Panc1 (cell line): ENCODE data around the gene WRNIP1. TPM values are rescaled to one million over a fixed set of nuclear protein-coding genes. Genes with fewer than 3 reads are reported as not detected.

Experiments
- ATAC-seq: fragments of 200-7000 bp; cut with Tn5 transposase; 2 replicates; pipeline ENCODE4 v1.9.1; 2020; ENCODE audit warnings: mild to moderate bottlenecking, moderate library complexity
- BruUV-seq: library from RNA; stranded (reverse); fragments of 400-500 nt; replicated peaks from 2 replicates; lab custom pipeline; 2021; lab: Mats Ljungman, UMichigan
- CTCF ChIA-PET: fragments of 300-600 bp; sonication (Branson Sonifier 250); formaldehyde crosslinking; loops from one replicate; lab custom pipeline; 2022; ENCODE audit warnings: antibody characterized with exemption; lab: Charles Lee
- POLR2A ChIA-PET: fragments of 300-600 bp; sonication (Branson Sonifier 250); formaldehyde crosslinking; loops from one replicate; lab custom pipeline; 2022; ENCODE audit warnings: antibody characterized with exemption; lab: Charles Lee
- DNase-seq: peaks from one replicate; pipeline ENCODE4 v3.0.0-alpha.2; 2010; ENCODE audit warnings: low read depth, low spot score
- H3K27ac ChIP-seq: 2 replicates; pipeline ENCODE4 v1.5.1; 2011; ENCODE audit warnings: mild to moderate bottlenecking, low read length, inconsistent platforms
- H3K27me3 ChIP-seq: fragments of 200-500 bp; sonication (Bioruptor generic); 2 replicates; pipeline ENCODE4 v1.6.0; 2014; ENCODE audit warnings: low read length, inconsistent platforms; ENCODE audit not compliant: control insufficient read depth, insufficient read depth
- H3K36me3 ChIP-seq: fragments of 200-500 bp; sonication (Bioruptor generic); 2 replicates; pipeline ENCODE4 v1.5.1; 2014; ENCODE audit warnings: inconsistent platforms, mild to moderate bottlenecking, low read length, moderate library complexity; ENCODE audit not compliant: control insufficient read depth, insufficient read depth
- H3K4me1 ChIP-seq: 2 replicates; pipeline ENCODE4 v1.5.1; 2011; ENCODE audit warnings: inconsistent platforms, mild to moderate bottlenecking, low read length, moderate library complexity; ENCODE audit not compliant: control insufficient read depth, insufficient read depth
- H3K4me3 ChIP-seq, 2 experiments: 2 replicates each; pipeline ENCODE4 v1.5.1; 2011 to 2012; ENCODE audit warnings: low read depth in 2 of 2, low read length in 2 of 2, mild to moderate bottlenecking in 2 of 2, inconsistent platforms in 1 of 2, moderate library complexity in 1 of 2
- H3K9me3 ChIP-seq: fragments of 200-500 bp; sonication (Bioruptor generic); 2 replicates; pipeline ENCODE4 v1.5.1; 2014; ENCODE audit warnings: low read depth, mild to moderate bottlenecking, inconsistent platforms, low read length, moderate library complexity; ENCODE audit not compliant: control insufficient read depth, insufficient read depth
- POLR2AphosphoS5 ChIP-seq: IDR thresholded peaks from 2 replicates; pipeline ENCODE4 v1.6.1; 2012; ENCODE audit warnings: mild to moderate bottlenecking, low read depth, low read length, moderate library complexity
- SIN3A ChIP-seq: IDR thresholded peaks from 2 replicates; pipeline ENCODE4 v1.6.1; 2012; ENCODE audit warnings: low read depth, mild to moderate bottlenecking, low read length, moderate library complexity, borderline replicate concordance; ENCODE audit not compliant: insufficient read depth
- TCF7L2 ChIP-seq: IDR thresholded peaks from 2 replicates; pipeline ENCODE4 v1.6.1; 2011; ENCODE audit warnings: mild to moderate bottlenecking, low read depth, low read length, inconsistent platforms
- in situ Hi-C: cut with HindIII; loops from 2 replicates; pipeline ENCODE4 v1.10.0; 2016; ENCODE audit warnings: low sequenced_read_pairs, low pct_unique_long_range_greater_than_20kb
- intact Hi-C: fragments of 100-400 bp; cut with micrococcal nuclease; formaldehyde crosslinking; loops from one replicate; pipeline ENCODE4 v1.10.0; 2022; ENCODE audit not compliant: unreplicated experiment
- total RNA-seq: library from RNA; stranded (reverse); gene quantifications from one replicate; pipeline ENCODE4 v1.2.1, GENCODE V29; 2021; ENCODE audit not compliant: unreplicated experiment
- TF ChIP-seq, protein P1 (sequence below), 2 experiments: IDR thresholded peaks; 2 replicates each; pipeline ENCODE4 v1.6.1; 2011 to 2012; ENCODE audit warnings: low read depth in 2 of 2, control low read depth in 1 of 2, low read length in 1 of 2, mild to moderate bottlenecking in 1 of 2, moderate library complexity in 1 of 2; ENCODE audit not compliant: insufficient read depth in 1 of 2
- TF ChIP-seq, protein P2 (sequence below): fragments of 450-650 bp; IDR thresholded peaks from 2 replicates; pipeline ENCODE4 v1.5.1; 2017; ENCODE audit warnings: mild to moderate bottlenecking

Gene WRNIP1
- total RNA-seq, 1 experiment from 2014 or later, result 69.1 TPM

DNA sequence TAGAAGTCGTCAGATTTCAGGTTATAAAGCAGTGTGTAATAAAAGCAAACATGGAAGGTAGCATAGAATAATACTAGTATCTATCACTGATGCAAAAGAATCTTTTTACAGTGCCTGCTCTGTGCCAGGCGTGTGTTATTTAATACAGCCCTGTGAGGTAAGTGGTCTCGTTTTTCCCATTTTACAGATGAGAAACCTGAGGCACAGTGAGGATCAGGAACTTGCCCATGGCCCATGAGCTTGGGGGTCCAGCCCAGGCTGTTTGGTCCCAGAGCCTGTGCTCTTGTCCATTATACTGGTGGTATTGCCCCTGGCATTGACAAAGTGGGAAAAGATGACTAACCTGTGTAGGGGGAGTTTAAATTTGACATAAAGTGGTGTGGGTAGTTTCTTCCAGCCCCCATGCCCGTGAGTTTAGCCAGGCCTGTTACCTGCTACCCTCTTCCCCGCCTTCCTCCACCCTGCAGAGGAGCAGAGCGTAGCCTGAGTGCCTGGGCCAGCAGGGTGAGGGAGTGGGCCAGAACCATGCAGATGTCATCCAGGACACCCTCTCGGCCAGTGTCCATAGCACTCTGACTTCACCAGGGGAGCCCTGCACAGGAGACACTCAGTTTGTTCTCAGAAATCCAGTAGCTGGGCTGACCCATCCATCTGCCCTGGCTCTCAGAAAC is 16.6 kb downstream of the WRNIP1 start:
- DNase-seq, result no peak
- CTCF ChIA-PET, result no interaction called here
- no peaks in the 10 kb centered on the region for H3K9me3 ChIP-seq
- no TSS peak for BruUV-seq
- H3K4me1 ChIP-seq, result no peaks in the 10 kb centered on the region
- no peak overlapping the region for H3K27ac ChIP-seq
- peaks cover 10% of the 10 kb centered on the region for H3K36me3 ChIP-seq
- ATAC-seq, result peak; percentile 45; the same call in 1 of the 2 replicates
- TF ChIP-seq POLR2AphosphoS5, result no peak
- TF ChIP-seq SIN3A, result no peak
- TF ChIP-seq, protein P1, sequence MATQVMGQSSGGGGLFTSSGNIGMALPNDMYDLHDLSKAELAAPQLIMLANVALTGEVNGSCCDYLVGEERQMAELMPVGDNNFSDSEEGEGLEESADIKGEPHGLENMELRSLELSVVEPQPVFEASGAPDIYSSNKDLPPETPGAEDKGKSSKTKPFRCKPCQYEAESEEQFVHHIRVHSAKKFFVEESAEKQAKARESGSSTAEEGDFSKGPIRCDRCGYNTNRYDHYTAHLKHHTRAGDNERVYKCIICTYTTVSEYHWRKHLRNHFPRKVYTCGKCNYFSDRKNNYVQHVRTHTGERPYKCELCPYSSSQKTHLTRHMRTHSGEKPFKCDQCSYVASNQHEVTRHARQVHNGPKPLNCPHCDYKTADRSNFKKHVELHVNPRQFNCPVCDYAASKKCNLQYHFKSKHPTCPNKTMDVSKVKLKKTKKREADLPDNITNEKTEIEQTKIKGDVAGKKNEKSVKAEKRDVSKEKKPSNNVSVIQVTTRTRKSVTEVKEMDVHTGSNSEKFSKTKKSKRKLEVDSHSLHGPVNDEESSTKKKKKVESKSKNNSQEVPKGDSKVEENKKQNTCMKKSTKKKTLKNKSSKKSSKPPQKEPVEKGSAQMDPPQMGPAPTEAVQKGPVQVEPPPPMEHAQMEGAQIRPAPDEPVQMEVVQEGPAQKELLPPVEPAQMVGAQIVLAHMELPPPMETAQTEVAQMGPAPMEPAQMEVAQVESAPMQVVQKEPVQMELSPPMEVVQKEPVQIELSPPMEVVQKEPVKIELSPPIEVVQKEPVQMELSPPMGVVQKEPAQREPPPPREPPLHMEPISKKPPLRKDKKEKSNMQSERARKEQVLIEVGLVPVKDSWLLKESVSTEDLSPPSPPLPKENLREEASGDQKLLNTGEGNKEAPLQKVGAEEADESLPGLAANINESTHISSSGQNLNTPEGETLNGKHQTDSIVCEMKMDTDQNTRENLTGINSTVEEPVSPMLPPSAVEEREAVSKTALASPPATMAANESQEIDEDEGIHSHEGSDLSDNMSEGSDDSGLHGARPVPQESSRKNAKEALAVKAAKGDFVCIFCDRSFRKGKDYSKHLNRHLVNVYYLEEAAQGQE (IDR thresholded peaks at IDR 0.05; ENCODE audit: insufficient read depth in 1 of 2, low read depth in 2 of 2, low read length in 1 of 2), result no peak
- TF ChIP-seq, protein P2, sequence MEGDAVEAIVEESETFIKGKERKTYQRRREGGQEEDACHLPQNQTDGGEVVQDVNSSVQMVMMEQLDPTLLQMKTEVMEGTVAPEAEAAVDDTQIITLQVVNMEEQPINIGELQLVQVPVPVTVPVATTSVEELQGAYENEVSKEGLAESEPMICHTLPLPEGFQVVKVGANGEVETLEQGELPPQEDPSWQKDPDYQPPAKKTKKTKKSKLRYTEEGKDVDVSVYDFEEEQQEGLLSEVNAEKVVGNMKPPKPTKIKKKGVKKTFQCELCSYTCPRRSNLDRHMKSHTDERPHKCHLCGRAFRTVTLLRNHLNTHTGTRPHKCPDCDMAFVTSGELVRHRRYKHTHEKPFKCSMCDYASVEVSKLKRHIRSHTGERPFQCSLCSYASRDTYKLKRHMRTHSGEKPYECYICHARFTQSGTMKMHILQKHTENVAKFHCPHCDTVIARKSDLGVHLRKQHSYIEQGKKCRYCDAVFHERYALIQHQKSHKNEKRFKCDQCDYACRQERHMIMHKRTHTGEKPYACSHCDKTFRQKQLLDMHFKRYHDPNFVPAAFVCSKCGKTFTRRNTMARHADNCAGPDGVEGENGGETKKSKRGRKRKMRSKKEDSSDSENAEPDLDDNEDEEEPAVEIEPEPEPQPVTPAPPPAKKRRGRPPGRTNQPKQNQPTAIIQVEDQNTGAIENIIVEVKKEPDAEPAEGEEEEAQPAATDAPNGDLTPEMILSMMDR, result no peak
- H3K4me3 ChIP-seq, result no peak overlapping the region
- in situ Hi-C loops (no loop called here), intact Hi-C loops (no loop called here)
- H3K27me3 ChIP-seq, result no peaks in the 10 kb centered on the region
- POLR2A ChIA-PET, result interaction anchor here (0.6 kb wide), 1 partner anchor 200 kb away, joined by 8 read pairs; no protein-coding TSS in a partner anchor

DNA sequence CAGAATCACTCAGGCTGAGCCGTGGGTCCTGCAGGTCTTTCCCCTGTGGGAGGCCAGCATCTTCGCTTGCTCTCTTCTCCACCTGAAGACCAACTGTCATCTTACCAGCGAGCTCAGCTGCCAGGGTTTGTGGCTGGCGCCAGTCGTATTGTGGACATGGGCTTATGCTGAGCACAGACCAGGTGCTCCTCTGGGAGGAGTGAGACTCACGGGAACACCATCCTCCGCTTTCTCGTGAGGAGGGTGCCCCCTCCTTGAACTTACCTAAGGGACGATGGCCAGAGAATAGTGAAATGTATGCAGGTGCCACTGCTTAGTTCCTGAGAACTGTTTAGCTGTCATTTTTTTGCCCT is 17.1 kb downstream of the WRNIP1 start:
- Histone ChIP-seq H3K27ac (no peak overlapping the region), H3K4me3 (no peak overlapping the region), H3K4me1 (no peaks in the 10 kb centered on the region), H3K27me3 (no peaks in the 10 kb centered on the region), H3K9me3 (no peaks in the 10 kb centered on the region), H3K36me3 (peaks cover 10% of the 10 kb centered on the region)
- TF ChIP-seq, protein P1 (IDR thresholded peaks at IDR 0.05; ENCODE audit: insufficient read depth in 1 of 2, low read depth in 2 of 2, low read length in 1 of 2), result no peak
- TF ChIP-seq POLR2AphosphoS5 (no peak), SIN3A (no peak), TCF7L2 (no peak)
- TF ChIP-seq, protein P2, result no peak
- ATAC-seq (peak; percentile 24; the same call in 1 of the 2 replicates), DNase-seq (no peak)
- in situ Hi-C loops, result no loop called here
- CTCF ChIA-PET, result no interaction called here
- BruUV-seq, result no TSS peak
- POLR2A ChIA-PET, result interaction anchor here (0.5 kb wide), 1 partner anchor 43 kb away, joined by 6 read pairs; no protein-coding TSS in a partner anchor
- intact Hi-C loops, result no loop called here
